GM12874 (cell line): ENCODE measurements around the gene FAM107B.

Experiments used
- CTCF ChIP-seq: IDR thresholded peaks from 2 replicates; pipeline ENCODE4 v1.5.1; 2011; ENCODE audit warnings: low read depth, mild to moderate bottlenecking, control low read depth, low read length, moderate library complexity; ENCODE audit not compliant: insufficient read depth

The FAM107B gene

DNA sequence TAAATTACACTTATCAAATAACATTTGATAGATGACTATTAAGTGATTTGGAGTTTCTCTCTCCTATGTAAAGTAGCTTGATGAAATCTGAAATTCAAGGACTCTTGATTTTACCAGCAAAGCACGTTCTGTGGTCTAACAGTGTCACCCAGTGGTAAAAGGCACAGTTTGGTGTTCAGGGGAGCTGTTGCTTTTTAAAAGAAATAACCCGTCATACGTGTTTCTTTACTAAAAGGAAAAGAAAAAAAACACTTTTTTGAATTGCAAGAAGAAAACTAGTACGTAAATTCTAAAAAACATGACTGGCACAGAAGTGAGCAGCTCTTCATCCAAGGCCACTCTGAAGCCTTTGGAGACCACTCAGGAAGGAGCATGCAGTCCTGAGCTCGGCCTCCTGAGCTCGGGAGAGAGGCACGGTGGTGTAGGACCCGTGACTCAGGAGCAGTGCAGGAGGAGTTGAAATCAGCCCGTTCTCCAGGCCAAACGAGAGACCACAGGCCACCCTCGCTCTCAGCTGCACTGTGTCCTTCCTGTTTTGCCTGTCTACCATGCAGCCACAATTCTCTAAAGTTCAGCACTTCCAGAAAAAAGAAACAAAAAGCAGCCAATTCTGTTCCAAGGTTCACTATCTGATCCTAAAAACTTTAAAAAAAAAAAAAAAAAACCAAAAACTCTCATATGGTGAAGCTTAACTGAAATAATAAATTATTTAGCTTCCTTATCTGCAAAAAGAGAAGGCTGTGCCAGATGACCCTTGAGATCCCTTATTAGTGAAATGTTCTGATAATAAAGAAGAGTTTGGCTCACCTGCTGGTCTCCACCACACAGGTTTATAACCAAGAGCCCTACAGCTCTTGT lies 231.4 kb downstream of the FAM107B start:
- no peak for TF ChIP-seq CTCF

- TF ChIP-seq CTCF = no peak
Observed at GRCh38 chr10:14541379-14541778, 233.3 kb downstream of the FAM107B start.

DNA sequence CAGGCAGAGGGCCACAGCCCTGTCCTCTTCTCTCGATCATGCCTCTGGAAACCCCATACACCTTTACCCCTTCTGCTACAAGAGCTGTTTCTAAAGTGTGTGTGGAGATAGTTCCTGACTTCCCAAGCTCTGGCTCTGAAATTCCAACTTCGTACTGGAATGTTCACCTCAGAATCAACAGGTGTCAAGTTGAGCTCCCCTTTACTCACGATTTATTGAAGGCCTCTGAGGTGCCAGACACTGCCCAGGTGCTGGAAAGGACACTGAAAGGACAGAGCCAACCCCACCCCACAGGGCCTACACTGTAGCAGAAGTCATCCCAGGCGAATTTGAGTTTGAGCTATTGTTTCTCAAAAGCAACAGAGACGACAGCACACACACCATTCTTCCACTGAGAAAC lies 234.1 kb downstream of the FAM107B start:
- TF ChIP-seq CTCF = no peak

- no peak for TF ChIP-seq CTCF
Observed at GRCh38 chr10:14540062-14540461, 234.6 kb downstream of the FAM107B start.

- TF ChIP-seq CTCF = no peak
Observed at GRCh38 chr10:14539176-14539575, 235.5 kb downstream of the FAM107B start.

GRCh38 chr10:14536241-14537213 lies 238.2 kb downstream of the FAM107B start:
- TF ChIP-seq CTCF = peak; percentile 67

GRCh38 chr10:14535457-14536130 lies 239.1 kb downstream of the FAM107B start:
- TF ChIP-seq CTCF = no peak
